ENCODE results near the gene TSHZ3.

GRCh38 chr19:31377736-31378135 lies 28.5 kb upstream of the TSHZ3 start:
- no peak for TF ChIP-seq L3MBTL2 (conservative IDR thresholded peaks at IDR 0.05)
- no peak for TF ChIP-seq FOXM1 (IDR thresholded peaks at IDR 0.05; ENCODE audit: borderline replicate concordance)
- no peak for TF ChIP-seq SP1 (IDR thresholded peaks at IDR 0.05)
- TF ChIP-seq FOXA1 (IDR thresholded peaks at IDR 0.05) = no peak
- no peak for TF ChIP-seq TARDBP (IDR thresholded peaks at IDR 0.05)
- TF ChIP-seq, protein P1, sequence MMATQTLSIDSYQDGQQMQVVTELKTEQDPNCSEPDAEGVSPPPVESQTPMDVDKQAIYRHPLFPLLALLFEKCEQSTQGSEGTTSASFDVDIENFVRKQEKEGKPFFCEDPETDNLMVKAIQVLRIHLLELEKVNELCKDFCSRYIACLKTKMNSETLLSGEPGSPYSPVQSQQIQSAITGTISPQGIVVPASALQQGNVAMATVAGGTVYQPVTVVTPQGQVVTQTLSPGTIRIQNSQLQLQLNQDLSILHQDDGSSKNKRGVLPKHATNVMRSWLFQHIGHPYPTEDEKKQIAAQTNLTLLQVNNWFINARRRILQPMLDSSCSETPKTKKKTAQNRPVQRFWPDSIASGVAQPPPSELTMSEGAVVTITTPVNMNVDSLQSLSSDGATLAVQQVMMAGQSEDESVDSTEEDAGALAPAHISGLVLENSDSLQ (IDR thresholded peaks at IDR 0.05) = no peak
- TF ChIP-seq BHLHE40 (IDR thresholded peaks at IDR 0.05; ENCODE audit: borderline replicate concordance) = no peak
- TF ChIP-seq ELF4 (IDR thresholded peaks at IDR 0.05) = no peak
- no peak for TF ChIP-seq SUZ12 (IDR thresholded peaks at IDR 0.05)
- no peak for TF ChIP-seq ARNT (IDR thresholded peaks at IDR 0.05)
- TF ChIP-seq FOXK2 (IDR thresholded peaks at IDR 0.05) = no peak
- TF ChIP-seq HDGF (IDR thresholded peaks at IDR 0.05; ENCODE audit: borderline replicate concordance) = no peak
- TF ChIP-seq ZNF384 (IDR thresholded peaks at IDR 0.05) = no peak

All from HEK293T (cell line).